Neural crest cell (in vitro differentiated cells): ENCODE results near the gene CD276. TPM values are rescaled to one million over a fixed set of nuclear protein-coding genes. Genes with fewer than 3 reads are reported as not detected.

ENCODE experiments used
- DNase-seq: peaks from one replicate; pipeline ENCODE4 v3.0.0; 2021; ENCODE audit warnings: low read depth, mixed read lengths, low spot score
- H3K27ac Mint-ChIP-seq: one replicate; pipeline ENCODE4 v1.8.0; 2021; ENCODE audit warnings: mild to moderate bottlenecking, mixed read lengths; ENCODE audit not compliant: unreplicated experiment
- H3K27me3 Mint-ChIP-seq: 2 replicates; pipeline ENCODE4 v1.8.0; 2021; ENCODE audit warnings: low read depth, mild to moderate bottlenecking, mixed read lengths
- H3K36me3 Mint-ChIP-seq: 2 replicates; pipeline ENCODE4 v1.8.0; 2021; ENCODE audit warnings: low read depth, mild to moderate bottlenecking, mixed read lengths
- H3K4me1 Mint-ChIP-seq: 2 replicates; pipeline ENCODE4 v1.8.0; 2021; ENCODE audit warnings: mixed read lengths
- H3K4me3 Mint-ChIP-seq: one replicate; pipeline ENCODE4 v1.8.0; 2021; ENCODE audit warnings: mild to moderate bottlenecking, mixed read lengths
- H3K9me3 Mint-ChIP-seq: 2 replicates; pipeline ENCODE4 v1.8.0; 2021; ENCODE audit warnings: mixed read lengths
- CTCF ChIP-seq: fragments of 200-600 bp; sonication (generic); conservative IDR thresholded peaks from 2 replicates; pipeline ENCODE4 v1.5.0; 2021; ENCODE audit warnings: antibody characterized with exemption, mild to moderate bottlenecking
- total RNA-seq: library from RNA; stranded (reverse); gene quantifications from 2 replicates; pipeline ENCODE4 v1.2.1, GENCODE V29; 2021

The CD276 gene
- total RNA-seq, 1 donor from 2014 or later = 199 TPM

GRCh38 chr15:73744293-73744692 lies 60.1 kb downstream of the CD276 start:
- Mint-ChIP-seq H3K9me3 (no peaks in the 10 kb centered on the region), H3K4me3 (no peak overlapping the region), H3K27me3 (no peaks in the 10 kb centered on the region), H3K27ac (no peak overlapping the region), H3K36me3 (no peaks in the 10 kb centered on the region), H3K4me1 (peaks cover 41% of the 10 kb centered on the region)
- no peak for TF ChIP-seq CTCF
- no peak for DNase-seq

- TF ChIP-seq CTCF = no peak
- Mint-ChIP-seq H3K4me1 (peaks cover 41% of the 10 kb centered on the region), H3K27ac (no peak overlapping the region), H3K36me3 (no peaks in the 10 kb centered on the region), H3K4me3 (peak overlapping the region; percentile 4), H3K27me3 (peaks cover 4% of the 10 kb centered on the region), H3K9me3 (no peaks in the 10 kb centered on the region)
- DNase-seq = no peak
Observed at GRCh38 chr15:73745073-73745472, 60.9 kb downstream of the CD276 start.

GRCh38 chr15:73746261-73746660 lies 62.1 kb downstream of the CD276 start:
- Mint-ChIP-seq H3K36me3 (no peaks in the 10 kb centered on the region), H3K4me3 (no peak overlapping the region), H3K9me3 (no peaks in the 10 kb centered on the region), H3K4me1 (peaks cover 31% of the 10 kb centered on the region), H3K27ac (no peak overlapping the region), H3K27me3 (peaks cover 11% of the 10 kb centered on the region)
- no peak for DNase-seq
- TF ChIP-seq CTCF = no peak

GRCh38 chr15:73746883-73747282 lies 62.7 kb downstream of the CD276 start:
- H3K27ac Mint-ChIP-seq = no peak overlapping the region
- H3K27me3 Mint-ChIP-seq = peaks cover 13% of the 10 kb centered on the region
- no peaks in the 10 kb centered on the region for H3K9me3 Mint-ChIP-seq

GRCh38 chr15:73747847-73748590 lies 63.8 kb downstream of the CD276 start:
- Mint-ChIP-seq H3K4me1 (peaks cover 22% of the 10 kb centered on the region), H3K27ac (peak overlapping the region; percentile 67), H3K36me3 (no peaks in the 10 kb centered on the region), H3K4me3 (peak overlapping the region; percentile 27), H3K27me3 (peaks cover 13% of the 10 kb centered on the region), H3K9me3 (no peaks in the 10 kb centered on the region)
- no peak for DNase-seq
- TF ChIP-seq CTCF = no peak

More at GRCh38 chr15:73746883-73747282, 62.7 kb downstream of the CD276 start:
- Mint-ChIP-seq H3K4me3 (peak overlapping the region; percentile 16), H3K36me3 (no peaks in the 10 kb centered on the region), H3K4me1 (peaks cover 26% of the 10 kb centered on the region)
- TF ChIP-seq CTCF = no peak
- no peak for DNase-seq
